H1 (cell line): ENCODE measurements around the gene CELF4. TPM values are rescaled to one million over a fixed set of nuclear protein-coding genes. Genes with fewer than 3 reads are reported as not detected.

Source experiments
- CTCF ChIA-PET: fragments of 300-600 bp; sonication (Branson Sonifier 250); formaldehyde crosslinking; loops from one replicate; lab custom pipeline; 2021; ENCODE audit not compliant: partially characterized antibody; lab: Charles Lee
- POLR2A ChIA-PET: fragments of 300-600 bp; sonication (Branson Sonifier 250); formaldehyde crosslinking; loops from one replicate; lab custom pipeline; 2021; ENCODE audit warnings: inconsistent platforms; ENCODE audit not compliant: partially characterized antibody; lab: Charles Lee
- DNase-seq, 2 experiments: peaks; one replicate each; pipeline versions ENCODE4 v3.0.0 to v3.0.0-alpha.2; 2010 to 2022; ENCODE audit warnings: low spot score in 2 of 2, low read depth in 1 of 2, mixed read lengths in 1 of 2
- FAIRE-seq: peaks from 2 replicates; lab custom pipeline; 2011; peaks lifted over from hg19 to GRCh38; lab: Jason Lieb, UNC
- H2AFZ ChIP-seq: 2 replicates; pipeline ENCODE4 v1.8.1; 2012; ENCODE audit warnings: low read length, inconsistent platforms
- H2AK5ac ChIP-seq: 2 replicates; pipeline ENCODE4 v1.6.1; 2013; ENCODE audit warnings: low read depth, low read length
- H2BK120ac ChIP-seq: replicated peaks from 2 replicates; pipeline ENCODE3; 2013; ENCODE audit warnings: low read depth, low read length, inconsistent platforms
- H2BK12ac ChIP-seq: 2 replicates; pipeline ENCODE4 v1.6.1; 2013; ENCODE audit warnings: low read depth, low read length
- H2BK15ac ChIP-seq: 2 replicates; pipeline ENCODE4 v1.6.1; 2013; ENCODE audit warnings: low read length
- H2BK20ac ChIP-seq: 2 replicates; pipeline ENCODE4 v1.6.1; 2013; ENCODE audit warnings: low read length
- H2BK5ac ChIP-seq: 2 replicates; pipeline ENCODE4 v1.6.1; 2013; ENCODE audit warnings: low read depth, low read length
- H3K14ac ChIP-seq: 2 replicates; pipeline ENCODE4 v1.6.1; 2013; ENCODE audit warnings: inconsistent platforms; ENCODE audit not compliant: insufficient read length
- H3K18ac ChIP-seq: 2 replicates; pipeline ENCODE4 v1.6.1; 2013; ENCODE audit warnings: low read length; ENCODE audit errors: extremely low read depth
- H3K23ac ChIP-seq: 2 replicates; pipeline ENCODE4 v1.6.1; 2013; ENCODE audit warnings: inconsistent platforms; ENCODE audit not compliant: insufficient read length
- H3K23me2 ChIP-seq: 2 replicates; pipeline ENCODE4 v1.6.1; 2013; ENCODE audit warnings: low read depth, low read length
- H3K27ac ChIP-seq: 2 replicates; pipeline ENCODE4 v1.6.1; 2011; ENCODE audit warnings: low read depth, low read length, inconsistent platforms
- H3K27me3 ChIP-seq, 4 experiments: replicated peaks in 1 of 4; 1 replicate in 1 of 4; 2 replicates in 3 of 4; pipeline versions ENCODE4 v1.6.1 to v1.8.1; 2011 to 2013; ENCODE audit warnings: low read length in 3 of 4, mild to moderate bottlenecking in 3 of 4, inconsistent platforms in 2 of 4, mixed read lengths in 2 of 4, moderate library complexity in 1 of 4; ENCODE audit not compliant: control insufficient read depth in 3 of 4, insufficient read depth in 3 of 4; ENCODE audit errors: extremely low read depth in 1 of 4
- H3K36me3 ChIP-seq, 4 experiments: 2 replicates each; pipeline versions ENCODE4 v1.6.1 to v1.8.1; 2011 to 2013; ENCODE audit warnings: mild to moderate bottlenecking in 4 of 4, low read length in 3 of 4, moderate library complexity in 2 of 4, control low read depth in 1 of 4, inconsistent platforms in 1 of 4; ENCODE audit not compliant: insufficient read depth in 4 of 4, control insufficient read depth in 2 of 4
- H3K4ac ChIP-seq: replicated peaks from 2 replicates; pipeline ENCODE3; 2013; ENCODE audit warnings: low read length, low read depth, mixed read lengths, inconsistent platforms; ENCODE audit not compliant: insufficient read length
- H3K4me1 ChIP-seq, 4 experiments: replicated peaks in 1 of 4; 1 replicate in 1 of 4; 2 replicates in 3 of 4; pipeline versions ENCODE4 v1.6.1 to v1.8.1; 2011 to 2013; ENCODE audit warnings: low read length in 3 of 4, inconsistent platforms in 2 of 4, mixed read lengths in 1 of 4; ENCODE audit not compliant: insufficient read depth in 4 of 4, control insufficient read depth in 3 of 4
- H3K4me2 ChIP-seq, 2 experiments: 2 replicates each; pipeline versions ENCODE4 v1.6.1 to v1.8.1; 2011 to 2013; ENCODE audit warnings: low read depth in 2 of 2, low read length in 2 of 2, control low read depth in 1 of 2, inconsistent platforms in 1 of 2, mild to moderate bottlenecking in 1 of 2; ENCODE audit not compliant: insufficient read depth in 1 of 2
- H3K4me3 ChIP-seq, 4 experiments: fragments of 200-600, 300-600 bp in 1 of 4; sonication (generic), shearing (Covaris generic), sonication (Bioruptor Twin) in 1 of 4; 2 replicates each; pipeline versions ENCODE4 v1.5.1 to v1.8.1; 2011 to 2016; ENCODE audit warnings: low read length in 4 of 4, low read depth in 3 of 4, control low read depth in 2 of 4, inconsistent platforms in 2 of 4, mild to moderate bottlenecking in 2 of 4, mixed read lengths in 1 of 4, moderate library complexity in 1 of 4; ENCODE audit not compliant: insufficient read depth in 2 of 4; ENCODE audit errors: extremely low read depth in 1 of 4
- H3K56ac ChIP-seq: replicated peaks from 2 replicates; pipeline ENCODE3; 2013; ENCODE audit warnings: low read depth, mild to moderate bottlenecking, mixed read lengths, low read length, inconsistent platforms; ENCODE audit not compliant: insufficient read length
- H3K79me1 ChIP-seq: 2 replicates; pipeline ENCODE4 v1.6.1; 2013; ENCODE audit warnings: low read depth, low read length, control low read depth
- H3K79me2 ChIP-seq, 2 experiments: 2 replicates each; pipeline versions ENCODE4 v1.6.1 to v1.8.1; 2012 to 2013; ENCODE audit warnings: low read length in 2 of 2, mild to moderate bottlenecking in 2 of 2, inconsistent platforms in 1 of 2; ENCODE audit not compliant: insufficient read depth in 2 of 2, control insufficient read depth in 1 of 2
- H3K9ac ChIP-seq, 4 experiments: replicated peaks in 1 of 4; 1 replicate in 1 of 4; 2 replicates in 3 of 4; pipeline versions ENCODE4 v1.6.1 to v1.8.1; 2011 to 2013; ENCODE audit warnings: low read depth in 3 of 4, low read length in 3 of 4, control low read depth in 2 of 4, mild to moderate bottlenecking in 2 of 4, moderate library complexity in 2 of 4, inconsistent platforms in 1 of 4; ENCODE audit errors: extremely low read depth in 1 of 4
- H3K9me3 ChIP-seq, 2 experiments: 2 replicates each; pipeline versions ENCODE4 v1.6.1 to v1.8.1; 2012 to 2013; ENCODE audit warnings: mild to moderate bottlenecking in 2 of 2, moderate library complexity in 2 of 2, control low read depth in 1 of 2, inconsistent platforms in 1 of 2, low read depth in 1 of 2, low read length in 1 of 2, mixed read lengths in 1 of 2; ENCODE audit not compliant: insufficient read depth in 2 of 2
- H4K20me1 ChIP-seq, 2 experiments: replicated peaks in 1 of 2; 2 replicates each; pipeline versions ENCODE3 to v1.8.1; 2011 to 2013; ENCODE audit warnings: inconsistent platforms in 2 of 2, low read length in 2 of 2, mild to moderate bottlenecking in 1 of 2; ENCODE audit not compliant: insufficient read depth in 2 of 2, control insufficient read depth in 1 of 2
- H4K5ac ChIP-seq: 2 replicates; pipeline ENCODE4 v1.6.1; 2013; ENCODE audit warnings: low read length, low read depth, mixed read lengths, inconsistent platforms; ENCODE audit not compliant: insufficient read length
- H4K8ac ChIP-seq: 2 replicates; pipeline ENCODE4 v1.8.0; 2013; ENCODE audit warnings: mild to moderate bottlenecking, moderate library complexity, low read length, inconsistent platforms; ENCODE audit not compliant: insufficient read depth; ENCODE audit errors: extremely low read depth
- H4K91ac ChIP-seq: replicated peaks from 2 replicates; pipeline ENCODE3; 2013; ENCODE audit warnings: low read length, mixed read lengths, inconsistent platforms; ENCODE audit not compliant: insufficient read length
- CTBP2 ChIP-seq: IDR thresholded peaks from 2 replicates; pipeline ENCODE4 v1.7.0; 2011; ENCODE audit warnings: borderline replicate concordance, mild to moderate bottlenecking, moderate library complexity, mixed read lengths, low read length; ENCODE audit not compliant: insufficient read depth, insufficient read length
- KDM4A ChIP-seq: IDR thresholded peaks from one replicate; pipeline ENCODE4 v1.7.1; 2012; ENCODE audit warnings: low read depth, mild to moderate bottlenecking, moderate library complexity, low read length, inconsistent platforms; ENCODE audit not compliant: severe bottlenecking
- MAFK ChIP-seq: IDR thresholded peaks from 2 replicates; pipeline ENCODE4 v1.6.1; 2012; ENCODE audit warnings: low read depth, mild to moderate bottlenecking, improper control_type of control experiment, low read length
- RNF2 ChIP-seq: fragments of 200-900, 300-1000 bp; sonication (generic); IDR thresholded peaks from 2 replicates; pipeline ENCODE4 v1.7.1; 2016; ENCODE audit warnings: borderline replicate concordance, low read depth, mild to moderate bottlenecking, antibody characterized with exemption, low read length; ENCODE audit not compliant: poor library complexity, severe bottlenecking; ENCODE audit errors: missing control alignments
- SAP30 ChIP-seq: fragments of 300-600 bp; sonication (generic); IDR thresholded peaks from 2 replicates; pipeline ENCODE4 v1.7.1; 2012; ENCODE audit warnings: low read length, moderate library complexity, mild to moderate bottlenecking, inconsistent platforms; ENCODE audit not compliant: insufficient read depth, insufficient replicate concordance
- SIN3A ChIP-seq, 2 experiments: IDR thresholded peaks in 1 of 2; conservative IDR thresholded peaks in 1 of 2; 2 replicates each; pipeline ENCODE4 v1.6.1; 2011 to 2012; ENCODE audit warnings: low read length in 2 of 2, improper control_type of control experiment in 1 of 2, low read depth in 1 of 2, mild to moderate bottlenecking in 1 of 2
- SP4 ChIP-seq: IDR thresholded peaks from 2 replicates; pipeline ENCODE4 v1.6.1; 2012; ENCODE audit warnings: low read length, inconsistent platforms
- TAF7 ChIP-seq: optimal IDR thresholded peaks from 2 replicates; pipeline ENCODE3; 2011; ENCODE audit warnings: low read depth, mild to moderate bottlenecking, inconsistent platforms, low read length, moderate library complexity, borderline replicate concordance
- YY1 ChIP-seq: IDR thresholded peaks from 2 replicates; pipeline ENCODE4 v1.6.1; 2011; ENCODE audit warnings: low read depth, mild to moderate bottlenecking, low read length
- WGBS, 2 experiments: shearing (Covaris generic) in 1 of 2; methylation state at CpG; one replicate each; pipeline versions ENCODE4 v1.1.6 to v1.1.7; 2013 to 2015; ENCODE audit warnings: low lambda C conversion rate in 2 of 2, mixed read lengths in 2 of 2, inconsistent platforms in 1 of 2, low coverage in 1 of 2, missing lambda C conversion rate in 1 of 2; ENCODE audit not compliant: insufficient replicate concordance in 2 of 2, insufficient coverage in 1 of 2, insufficient read length in 1 of 2; ENCODE audit errors: extremely low coverage in 1 of 2, missing lambda C conversion rate in 1 of 2; 5-methylcytosine and 5-hydroxymethylcytosine counted together
- polyA plus RNA-seq, 7 experiments: library from polyadenylated mRNA; depleted of rRNA in 3 of 7; stranded (reverse) in 5 of 7; unstranded in 2 of 7; fragments of >200 nt in 5 of 7; fragments of 200-250 nt in 2 of 7; gene quantifications; 1 replicate in 5 of 7; 2 replicates in 1 of 7; 4 replicates in 1 of 7; pipeline versions ENCODE4 v1.2.1 to v1.2.3, GENCODE V29; 2011 to 2013; ENCODE audit warnings: missing spikeins in 2 of 7, mixed read lengths in 2 of 7
- total RNA-seq: library from RNA; stranded (reverse); fragmentation: NEBNext Ultra II Directional; extraction: Animal tissue kit (Norgen Biotek cat#: 25700); gene quantifications from 2 replicates; pipeline ENCODE4 v1.2.1, GENCODE V29; 2021

CELF4 gene
- total and polyA plus RNA-seq, 2 of the 8 experiments (the other 6 are each of a cell fraction or from before 2014, with no cell fraction given): 1.6 to 3.4 TPM

GRCh38 chr18:37274309-37275236 is 291.0 kb downstream of the CELF4 start:
- no peak overlapping the region for H3K4me2 ChIP-seq
- no peak overlapping the region for H2BK120ac ChIP-seq
- H3K27me3 ChIP-seq: no peaks in the 10 kb centered on the region
- FAIRE-seq (no peak), DNase-seq (no peak)
- H2AK5ac ChIP-seq: no peak overlapping the region
- H3K9me3 ChIP-seq: peaks cover 0 to 12% of the 10 kb centered on the region in 2 experiments; a peak in 1 of 4 replicates
- CTCF ChIA-PET: interaction anchor here (1.0 to 3.5 kb wide), 5 partner anchors 8 to 332 kb away, joined by 4 to 24 read pairs (median 7); no protein-coding TSS in a partner anchor
- no peak overlapping the region for H2BK20ac ChIP-seq
- no peak overlapping the region for H4K91ac ChIP-seq
- no peak overlapping the region for H2AFZ ChIP-seq
- no peak overlapping the region for H3K4me3 ChIP-seq
- no peak overlapping the region for H3K14ac ChIP-seq
- no peak overlapping the region for H3K27ac ChIP-seq
- no peak overlapping the region for H3K18ac ChIP-seq
- H3K9ac ChIP-seq: no peak overlapping the region
- H3K23ac ChIP-seq: no peak overlapping the region
- WGBS, 2 experiments: 96% methylated on average over 49 of the region's 82 CpGs; no CpG with 5 or more reads in 1 of the 2 experiments
- H4K20me1 ChIP-seq: peaks cover 0 to 6% of the 10 kb centered on the region in 2 experiments
- no peak overlapping the region for H3K4ac ChIP-seq
- no peaks in the 10 kb centered on the region; a peak in 1 of 7 replicates for H3K4me1 ChIP-seq
- no peak overlapping the region for H3K56ac ChIP-seq
- no peaks in the 10 kb centered on the region for H3K79me1 ChIP-seq
- POLR2A ChIA-PET: interaction anchor here (1.7 kb wide), 1 partner anchor 22 kb away, joined by 3 read pairs; no protein-coding TSS in a partner anchor
- no peaks in the 10 kb centered on the region for H3K36me3 ChIP-seq
- no peak overlapping the region for H2BK15ac ChIP-seq
- no peaks in the 10 kb centered on the region for H3K23me2 ChIP-seq
- H4K5ac ChIP-seq: no peak overlapping the region
- TF ChIP-seq YY1 (no peak), SP4 (no peak), SAP30 (no peak), SIN3A (conservative IDR thresholded peaks at IDR 0.05 in 1 of 2, IDR thresholded peaks at IDR 0.05 in 1 of 2; ENCODE audit: low read depth in 1 of 2, low read length in 2 of 2) (no peak), MAFK (no peak), RNF2 (no peak), KDM4A (no peak), TAF7 (no peak), CTBP2 (no peak)
- no peak overlapping the region; the same call in 1 of the 2 replicates for H4K8ac ChIP-seq
- no peak overlapping the region for H2BK5ac ChIP-seq
- H3K79me2 ChIP-seq: no peaks in the 10 kb centered on the region
- H2BK12ac ChIP-seq: no peak overlapping the region
